NCI-H1092 (cell line): ENCODE results near the gene PODXL2.

Experiments used
- DNase-seq: peaks from one replicate; lab custom pipeline; 2025; lab: John Stamatoyannopoulos, UW

The PODXL2 gene

GRCh38 chr3:127655641-127656040 is 26.7 kb downstream of the PODXL2 start:
- no peak for DNase-seq

- no peak for DNase-seq
Measured at GRCh38 chr3:127656906-127657305, 27.9 kb downstream of the PODXL2 start.

- no peak for DNase-seq
Measured at GRCh38 chr3:127658234-127658633, 29.2 kb downstream of the PODXL2 start.

- DNase-seq = no peak
Measured at GRCh38 chr3:127660621-127661251, 31.8 kb downstream of the PODXL2 start.

GRCh38 chr3:127661600-127661999 is 32.6 kb downstream of the PODXL2 start:
- no peak for DNase-seq

- DNase-seq = no peak
Measured at GRCh38 chr3:127662001-127662469, 33.0 kb downstream of the PODXL2 start.

- DNase-seq = no peak
Measured at GRCh38 chr3:127663151-127663550, 34.2 kb downstream of the PODXL2 start.

- DNase-seq = no peak
Measured at GRCh38 chr3:127665165-127665564, 36.2 kb downstream of the PODXL2 start.

- no peak for DNase-seq
Measured at GRCh38 chr3:127665586-127665985, 36.6 kb downstream of the PODXL2 start.

GRCh38 chr3:127666676-127667075 is 37.7 kb downstream of the PODXL2 start:
- no peak for DNase-seq

- peak; percentile 45 for DNase-seq
Measured at GRCh38 chr3:127667119-127667681, 38.2 kb downstream of the PODXL2 start.

GRCh38 chr3:127668906-127669305 is 39.9 kb downstream of the PODXL2 start:
- DNase-seq = no peak

GRCh38 chr3:127669541-127670228 is 40.7 kb downstream of the PODXL2 start:
- no peak for DNase-seq

- no peak for DNase-seq
Measured at GRCh38 chr3:127670229-127670559, 41.2 kb downstream of the PODXL2 start.

GRCh38 chr3:127670761-127671522 is 42.0 kb downstream of the PODXL2 start:
- no peak for DNase-seq

- no peak for DNase-seq
Measured at GRCh38 chr3:127671523-127672428, 42.8 kb downstream of the PODXL2 start.

GRCh38 chr3:127672429-127673190 is 43.6 kb downstream of the PODXL2 start, which contains the start of gene ABTB1:
Gene ABTB1 (plus strand): TSS chr3:127672952. CDS start chr3:127673026, 74 bp downstream.
- DNase-seq = peak; percentile 47

- DNase-seq = no peak
Measured at GRCh38 chr3:127673191-127674100, 44.5 kb downstream of the PODXL2 start.

- DNase-seq = no peak
Measured at GRCh38 chr3:127674101-127674721, 45.2 kb downstream of the PODXL2 start.
